PC-3 (cell line): ENCODE data around the gene FAM83E. TPM values are rescaled to one million over a fixed set of nuclear protein-coding genes. Genes with fewer than 3 reads are reported as not detected.

Experiments
- ATAC-seq: fragments of 200-7000 bp; cut with Tn5 transposase; 2 replicates; pipeline ENCODE4 v1.9.1; 2020; ENCODE audit warnings: mild to moderate bottlenecking, moderate library complexity
- BruUV-seq: library from RNA; stranded (reverse); fragments of 400-500 nt; replicated peaks from 2 replicates; lab custom pipeline; 2021; lab: Mats Ljungman, UMichigan
- CTCF ChIA-PET: fragments of 300-600 bp; sonication (Branson Sonifier 250); formaldehyde crosslinking; loops from one replicate; lab custom pipeline; 2022; ENCODE audit warnings: antibody characterized with exemption; lab: Charles Lee
- POLR2A ChIA-PET: fragments of 300-600 bp; sonication (Branson Sonifier 250); formaldehyde crosslinking; loops from one replicate; lab custom pipeline; 2022; ENCODE audit warnings: antibody characterized with exemption; ENCODE audit not compliant: unreplicated experiment; lab: Charles Lee
- DNase-seq: peaks from one replicate; pipeline ENCODE4 v3.0.0-alpha.2; 2015
- H2AFZ ChIP-seq: fragments of 300-600 bp; sonication (generic); 2 replicates; pipeline ENCODE4 v1.6.0; 2016; ENCODE audit warnings: antibody characterized with exemption, low read length
- H3F3A ChIP-seq: fragments of 300-600 bp; sonication (generic); one replicate; pipeline ENCODE4 v1.6.0; 2017; ENCODE audit warnings: antibody characterized with exemption, low read length, control low read depth, mild to moderate bottlenecking; ENCODE audit not compliant: unreplicated experiment
- H3K27ac ChIP-seq: fragments of 300-600 bp; sonication (generic); 2 replicates; pipeline ENCODE4 v1.5.1; 2016; ENCODE audit warnings: mild to moderate bottlenecking, low read length
- H3K27me3 ChIP-seq: fragments of 300-600 bp; sonication (generic); 2 replicates; pipeline ENCODE4 v1.6.1; 2016; ENCODE audit warnings: low read length, mixed read lengths
- H3K36me3 ChIP-seq: fragments of 300-600 bp; sonication (generic); 2 replicates; pipeline ENCODE4 v1.6.1; 2016; ENCODE audit warnings: low read depth, mixed run types, low read length, mixed read lengths
- H3K4me1 ChIP-seq: fragments of 300-600 bp; sonication (generic); 2 replicates; pipeline ENCODE4 v1.5.1; 2016; ENCODE audit warnings: low read length; ENCODE audit not compliant: insufficient read depth
- H3K4me2 ChIP-seq: fragments of 300-600 bp; sonication (generic); 2 replicates; pipeline ENCODE4 v1.6.0; 2016; ENCODE audit warnings: low read length
- H3K4me3 ChIP-seq: fragments of 300-600 bp; sonication (generic); 2 replicates; pipeline ENCODE4 v1.5.1; 2016; ENCODE audit warnings: mild to moderate bottlenecking, low read length, mixed read lengths
- H3K79me2 ChIP-seq: fragments of 300-600 bp; sonication (generic); 2 replicates; pipeline ENCODE4 v1.6.1; 2017; ENCODE audit warnings: low read length, mixed read lengths
- H3K9ac ChIP-seq: fragments of 300-600 bp; sonication (generic); 2 replicates; pipeline ENCODE4 v1.6.0; 2016; ENCODE audit warnings: mild to moderate bottlenecking, low read length
- H3K9me2 ChIP-seq: fragments of 300-600 bp; sonication (generic); replicated peaks from 2 replicates; pipeline ENCODE4 v1.6.1; 2016; ENCODE audit warnings: mixed run types, low read length, mixed read lengths
- H3K9me3 ChIP-seq: fragments of 300-600 bp; sonication (generic); 2 replicates; pipeline ENCODE4 v1.6.1; 2016; ENCODE audit warnings: low read length, mixed read lengths
- H4K20me1 ChIP-seq: fragments of 300-600 bp; sonication (generic); 2 replicates; pipeline ENCODE4 v1.6.1; 2016; ENCODE audit warnings: low read length, mixed read lengths
- EZH2 ChIP-seq: fragments of 300-600 bp; sonication (generic); IDR thresholded peaks from one replicate; pipeline ENCODE4 v1.6.1; 2017; ENCODE audit warnings: antibody characterized with exemption, mild to moderate bottlenecking, low read length; ENCODE audit not compliant: unreplicated experiment
- EZH2phosphoT487 ChIP-seq: fragments of 300-600 bp; sonication (generic); IDR thresholded peaks from 2 replicates; pipeline ENCODE4 v1.6.1; 2018; ENCODE audit warnings: mild to moderate bottlenecking, antibody characterized with exemption, low read length, borderline replicate concordance
- intact Hi-C: fragments of 100-400 bp; cut with micrococcal nuclease; formaldehyde crosslinking; loops from 2 replicates; pipeline ENCODE4 v1.9.0; 2023
- total RNA-seq: library from RNA; depleted of rRNA; stranded (reverse); fragments of >200 nt; gene quantifications from 2 replicates; pipeline ENCODE4 v1.2.3, GENCODE V29; 2014
- TF ChIP-seq, protein P1 (sequence below): fragments of 300-600 bp; sonication (generic); conservative IDR thresholded peaks from 2 replicates; pipeline ENCODE4 v1.5.1; 2017; ENCODE audit warnings: antibody characterized with exemption, low read depth, mild to moderate bottlenecking, low read length

Gene FAM83E
- total RNA-seq, 1 experiment from 2014 or later: 4.6 TPM

DNA sequence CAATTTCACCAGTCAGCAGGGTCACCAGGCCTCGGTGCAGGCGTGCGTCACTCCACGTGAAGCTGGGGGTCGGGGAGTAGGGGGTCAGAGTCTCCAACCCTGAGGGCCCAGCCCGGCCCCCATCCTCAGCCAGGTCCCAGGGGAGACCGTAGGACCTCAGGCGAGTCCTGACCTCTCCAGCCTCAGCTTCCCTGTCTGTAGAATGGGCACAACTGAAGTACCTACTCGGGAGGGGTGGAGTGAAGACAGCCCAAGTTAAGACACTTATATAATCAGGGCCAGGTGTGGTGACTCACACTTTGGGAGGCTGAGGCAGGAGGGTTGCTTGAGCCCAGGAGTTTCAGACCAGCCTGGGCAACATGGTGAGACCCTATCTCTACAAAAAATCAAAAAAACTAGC lies 11.0 kb downstream of the FAM83E start:
- Histone ChIP-seq H3F3A (no peaks in the 10 kb centered on the region), H3K27ac (no peak overlapping the region), H3K9me3 (no peaks in the 10 kb centered on the region), H3K9ac (no peak overlapping the region), H3K36me3 (no peaks in the 10 kb centered on the region), H3K9me2 (no peaks in the 10 kb centered on the region), H3K4me3 (no peak overlapping the region), H2AFZ (no peak overlapping the region), H3K79me2 (no peaks in the 10 kb centered on the region), H3K27me3 (no peaks in the 10 kb centered on the region), H3K4me2 (no peak overlapping the region), H4K20me1 (no peaks in the 10 kb centered on the region), H3K4me1 (no peaks in the 10 kb centered on the region)
- TF ChIP-seq, protein P1, sequence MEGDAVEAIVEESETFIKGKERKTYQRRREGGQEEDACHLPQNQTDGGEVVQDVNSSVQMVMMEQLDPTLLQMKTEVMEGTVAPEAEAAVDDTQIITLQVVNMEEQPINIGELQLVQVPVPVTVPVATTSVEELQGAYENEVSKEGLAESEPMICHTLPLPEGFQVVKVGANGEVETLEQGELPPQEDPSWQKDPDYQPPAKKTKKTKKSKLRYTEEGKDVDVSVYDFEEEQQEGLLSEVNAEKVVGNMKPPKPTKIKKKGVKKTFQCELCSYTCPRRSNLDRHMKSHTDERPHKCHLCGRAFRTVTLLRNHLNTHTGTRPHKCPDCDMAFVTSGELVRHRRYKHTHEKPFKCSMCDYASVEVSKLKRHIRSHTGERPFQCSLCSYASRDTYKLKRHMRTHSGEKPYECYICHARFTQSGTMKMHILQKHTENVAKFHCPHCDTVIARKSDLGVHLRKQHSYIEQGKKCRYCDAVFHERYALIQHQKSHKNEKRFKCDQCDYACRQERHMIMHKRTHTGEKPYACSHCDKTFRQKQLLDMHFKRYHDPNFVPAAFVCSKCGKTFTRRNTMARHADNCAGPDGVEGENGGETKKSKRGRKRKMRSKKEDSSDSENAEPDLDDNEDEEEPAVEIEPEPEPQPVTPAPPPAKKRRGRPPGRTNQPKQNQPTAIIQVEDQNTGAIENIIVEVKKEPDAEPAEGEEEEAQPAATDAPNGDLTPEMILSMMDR: no peak
- TF ChIP-seq EZH2phosphoT487 (no peak), EZH2 (no peak)
- ATAC-seq (no peak), DNase-seq (no peak)
- ChIA-PET CTCF (no interaction called here), POLR2A (no interaction called here)
- intact Hi-C loops: no loop called here
- no TSS peak for BruUV-seq

DNA sequence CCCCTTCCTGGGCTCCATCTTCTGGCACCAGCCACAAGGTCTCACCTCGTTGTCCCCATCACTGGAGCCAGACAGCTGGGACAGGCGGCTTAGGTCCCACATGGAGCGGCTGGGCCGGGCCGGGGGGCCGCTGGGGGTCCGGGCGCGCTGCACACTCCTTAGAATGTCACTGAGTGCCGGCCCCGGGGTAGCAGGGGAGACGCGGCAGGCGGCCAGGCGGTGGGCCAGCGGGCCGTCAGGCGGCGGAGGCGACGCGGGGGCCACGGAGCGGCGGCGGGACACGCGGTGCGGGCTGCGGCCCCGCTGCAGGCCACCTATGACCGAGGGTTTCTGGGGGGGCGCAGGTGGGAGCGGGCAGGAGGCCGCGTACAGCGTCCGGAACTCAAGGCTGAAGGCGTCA lies 11.4 kb downstream of the FAM83E start:
- no peak overlapping the region for H3K9ac ChIP-seq
- H4K20me1 ChIP-seq: no peaks in the 10 kb centered on the region
- H3K36me3 ChIP-seq: no peaks in the 10 kb centered on the region
- no peak overlapping the region for H3K4me3 ChIP-seq
- H3K79me2 ChIP-seq: no peaks in the 10 kb centered on the region
- no TSS peak for BruUV-seq
- no peaks in the 10 kb centered on the region for H3K9me2 ChIP-seq
- no peaks in the 10 kb centered on the region for H3K9me3 ChIP-seq
- H3K4me2 ChIP-seq: no peak overlapping the region
- no peak overlapping the region for H3K27ac ChIP-seq
- DNase-seq: no peak
- TF ChIP-seq, protein P1: no peak
- TF ChIP-seq EZH2 (no peak), EZH2phosphoT487 (no peak)
- no peak overlapping the region for H2AFZ ChIP-seq
- intact Hi-C loops: no loop called here
- POLR2A ChIA-PET: no interaction called here
- no peaks in the 10 kb centered on the region for H3K4me1 ChIP-seq
- CTCF ChIA-PET: no interaction called here
- H3F3A ChIP-seq: no peaks in the 10 kb centered on the region
- ATAC-seq: no peak
- H3K27me3 ChIP-seq: no peaks in the 10 kb centered on the region

DNA sequence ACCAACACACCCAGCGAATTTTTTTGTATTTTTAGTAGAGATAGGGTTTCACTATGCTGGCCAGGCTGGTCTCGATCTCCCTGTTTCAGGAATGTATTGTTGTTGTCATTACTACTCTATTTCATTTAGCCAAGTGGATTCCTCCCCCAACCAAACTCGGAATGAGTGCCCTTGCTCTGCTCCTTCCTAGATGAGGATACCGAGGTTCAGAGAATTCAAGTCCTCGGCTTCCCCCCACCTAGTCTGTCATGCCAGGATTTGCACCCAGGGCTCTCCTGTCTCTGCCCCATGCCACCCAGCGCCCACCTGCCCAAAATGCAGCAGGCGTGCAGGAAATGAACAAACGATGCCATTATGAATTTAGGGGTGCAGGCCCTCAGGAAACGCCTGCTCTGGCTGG lies 11.9 kb downstream of the FAM83E start:
- Histone ChIP-seq H4K20me1 (no peaks in the 10 kb centered on the region), H3K9me3 (no peaks in the 10 kb centered on the region), H3K79me2 (no peaks in the 10 kb centered on the region), H3K27ac (no peak overlapping the region), H3K4me1 (no peaks in the 10 kb centered on the region), H3F3A (no peaks in the 10 kb centered on the region), H3K9me2 (no peaks in the 10 kb centered on the region), H3K4me3 (no peak overlapping the region), H3K27me3 (no peaks in the 10 kb centered on the region), H3K36me3 (no peaks in the 10 kb centered on the region), H2AFZ (no peak overlapping the region), H3K9ac (no peak overlapping the region), H3K4me2 (no peak overlapping the region)
- BruUV-seq: no TSS peak
- DNase-seq: no peak
- CTCF ChIA-PET: no interaction called here
- TF ChIP-seq EZH2phosphoT487: no peak
- TF ChIP-seq, protein P1: no peak
- no peak for TF ChIP-seq EZH2
- ATAC-seq: no peak
- POLR2A ChIA-PET: no interaction called here
- intact Hi-C loops: no loop called here
